ENCODE results near the gene RBFOX2.
A peak's percentile ranks its signal among the peaks of the same experiment; 100 is the strongest.

Gene RBFOX2

DNA sequence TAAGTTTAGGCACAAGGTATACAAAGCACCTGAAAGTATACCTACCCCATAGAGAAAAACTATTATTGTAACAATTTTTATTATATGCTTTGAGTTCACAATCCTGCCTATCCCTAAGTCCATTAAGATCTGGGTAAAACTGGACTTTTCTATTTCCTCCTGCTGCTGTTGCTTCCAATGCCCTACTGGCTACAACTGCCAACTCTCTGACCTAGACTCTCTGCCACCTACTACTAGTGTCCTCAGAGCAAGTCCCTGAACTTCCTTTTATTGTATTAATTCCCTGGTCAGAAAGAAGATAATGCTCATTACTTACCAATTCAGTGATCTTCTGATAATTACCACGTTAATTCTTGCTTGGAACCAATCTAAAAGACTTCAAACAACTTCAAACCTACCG is 70.3 kb downstream of the RBFOX2 start:
- H3K36me3 Mint-ChIP-seq (ENCODE audit: low read depth), result no peaks in the 10 kb centered on the region
- TF ChIP-seq, protein P1, sequence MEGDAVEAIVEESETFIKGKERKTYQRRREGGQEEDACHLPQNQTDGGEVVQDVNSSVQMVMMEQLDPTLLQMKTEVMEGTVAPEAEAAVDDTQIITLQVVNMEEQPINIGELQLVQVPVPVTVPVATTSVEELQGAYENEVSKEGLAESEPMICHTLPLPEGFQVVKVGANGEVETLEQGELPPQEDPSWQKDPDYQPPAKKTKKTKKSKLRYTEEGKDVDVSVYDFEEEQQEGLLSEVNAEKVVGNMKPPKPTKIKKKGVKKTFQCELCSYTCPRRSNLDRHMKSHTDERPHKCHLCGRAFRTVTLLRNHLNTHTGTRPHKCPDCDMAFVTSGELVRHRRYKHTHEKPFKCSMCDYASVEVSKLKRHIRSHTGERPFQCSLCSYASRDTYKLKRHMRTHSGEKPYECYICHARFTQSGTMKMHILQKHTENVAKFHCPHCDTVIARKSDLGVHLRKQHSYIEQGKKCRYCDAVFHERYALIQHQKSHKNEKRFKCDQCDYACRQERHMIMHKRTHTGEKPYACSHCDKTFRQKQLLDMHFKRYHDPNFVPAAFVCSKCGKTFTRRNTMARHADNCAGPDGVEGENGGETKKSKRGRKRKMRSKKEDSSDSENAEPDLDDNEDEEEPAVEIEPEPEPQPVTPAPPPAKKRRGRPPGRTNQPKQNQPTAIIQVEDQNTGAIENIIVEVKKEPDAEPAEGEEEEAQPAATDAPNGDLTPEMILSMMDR (IDR thresholded peaks at IDR 0.05; ENCODE audit: unreplicated experiment in 3 of 3), result no peak
- H3K9me3 Mint-ChIP-seq, result no peaks in the 10 kb centered on the region
- no peak overlapping the region for H3K4me3 Mint-ChIP-seq
- peaks cover 50% of the 10 kb centered on the region for H3K4me1 Mint-ChIP-seq
- H3K27me3 Mint-ChIP-seq (ENCODE audit: low read depth), result no peaks in the 10 kb centered on the region
- peak overlapping the region in 1 of 3 experiments; percentile 16 for H3K27ac Mint-ChIP-seq

DNA sequence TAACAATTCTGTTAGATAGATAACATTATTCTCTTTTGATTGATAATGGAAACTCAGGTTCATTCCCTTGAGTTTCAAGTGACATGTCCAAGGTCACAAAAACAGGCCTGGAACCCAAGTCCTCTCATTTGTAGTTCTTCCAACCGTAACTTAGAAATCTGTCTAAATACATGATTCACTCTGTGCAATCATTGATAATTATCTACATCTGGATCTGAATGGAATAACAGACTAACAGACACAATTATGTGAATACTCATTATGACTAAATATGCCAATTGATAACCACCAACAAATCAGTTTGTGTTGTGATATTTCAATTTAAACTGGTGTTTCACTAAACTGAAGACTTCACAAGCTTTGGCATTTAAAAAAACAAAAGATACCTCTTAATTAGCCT is 71.0 kb downstream of the RBFOX2 start:
- no peaks in the 10 kb centered on the region for H3K9me3 Mint-ChIP-seq
- TF ChIP-seq, protein P1 (IDR thresholded peaks at IDR 0.05; ENCODE audit: unreplicated experiment in 3 of 3), result no peak
- no peaks in the 10 kb centered on the region for H3K27me3 Mint-ChIP-seq (ENCODE audit: low read depth)
- no peak overlapping the region for H3K4me3 Mint-ChIP-seq
- H3K4me1 Mint-ChIP-seq, result peaks cover 43% of the 10 kb centered on the region
- no peaks in the 10 kb centered on the region for H3K36me3 Mint-ChIP-seq (ENCODE audit: low read depth)
- H3K27ac Mint-ChIP-seq, result no peak overlapping the region

DNA sequence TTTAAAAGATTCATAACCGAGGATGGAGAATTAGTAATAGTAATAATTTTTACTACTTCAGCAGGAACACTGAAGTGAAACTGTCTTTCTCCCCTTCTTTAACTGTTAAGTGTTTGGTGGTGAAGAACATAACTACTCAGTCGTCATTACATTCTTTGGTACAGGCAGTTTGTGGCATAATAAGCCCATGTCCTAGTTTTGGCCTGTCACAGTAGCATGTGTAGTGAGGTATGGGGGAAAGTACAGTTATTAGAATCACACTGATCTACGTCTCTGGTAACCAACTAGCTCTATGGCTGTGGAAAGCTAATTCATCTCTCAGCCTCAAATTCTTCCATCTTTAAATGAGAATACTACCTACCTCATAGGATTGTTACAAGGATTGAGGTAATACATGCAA is 71.8 kb downstream of the RBFOX2 start:
- H3K36me3 Mint-ChIP-seq (ENCODE audit: low read depth), result no peaks in the 10 kb centered on the region
- no peak overlapping the region for H3K4me3 Mint-ChIP-seq
- H3K9me3 Mint-ChIP-seq, result no peaks in the 10 kb centered on the region
- H3K4me1 Mint-ChIP-seq, result peaks cover 36% of the 10 kb centered on the region
- no peak overlapping the region for H3K27ac Mint-ChIP-seq
- TF ChIP-seq, protein P1 (IDR thresholded peaks at IDR 0.05; ENCODE audit: unreplicated experiment in 3 of 3), result no peak
- no peaks in the 10 kb centered on the region for H3K27me3 Mint-ChIP-seq (ENCODE audit: low read depth)

DNA sequence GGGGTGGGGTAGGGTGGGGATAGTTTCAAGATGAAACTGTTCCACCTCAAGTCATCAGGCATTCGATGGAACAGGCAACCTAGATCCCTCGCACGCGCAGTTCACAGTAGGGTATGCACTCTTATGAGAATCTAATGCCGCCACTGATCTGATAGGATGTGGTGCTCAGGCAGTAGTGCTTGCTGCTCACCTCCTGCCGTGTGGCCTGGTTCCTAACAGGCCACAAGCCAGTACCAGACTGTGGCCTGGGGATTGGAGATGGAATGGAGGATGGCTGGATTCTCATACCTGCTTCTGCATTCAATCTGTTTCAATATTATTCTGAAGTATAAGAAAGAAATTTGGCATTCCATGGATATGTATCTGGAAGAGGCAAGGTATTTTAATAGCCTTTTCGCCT is 73.1 kb downstream of the RBFOX2 start:
- no peaks in the 10 kb centered on the region for H3K27me3 Mint-ChIP-seq (ENCODE audit: low read depth)
- peaks cover 25% of the 10 kb centered on the region for H3K4me1 Mint-ChIP-seq
- peaks cover 4% of the 10 kb centered on the region for H3K36me3 Mint-ChIP-seq (ENCODE audit: low read depth)
- no peaks in the 10 kb centered on the region for H3K9me3 Mint-ChIP-seq
- no peak overlapping the region for H3K27ac Mint-ChIP-seq
- TF ChIP-seq, protein P1 (IDR thresholded peaks at IDR 0.05; ENCODE audit: unreplicated experiment in 3 of 3), result no peak
- no peak overlapping the region for H3K4me3 Mint-ChIP-seq

DNA sequence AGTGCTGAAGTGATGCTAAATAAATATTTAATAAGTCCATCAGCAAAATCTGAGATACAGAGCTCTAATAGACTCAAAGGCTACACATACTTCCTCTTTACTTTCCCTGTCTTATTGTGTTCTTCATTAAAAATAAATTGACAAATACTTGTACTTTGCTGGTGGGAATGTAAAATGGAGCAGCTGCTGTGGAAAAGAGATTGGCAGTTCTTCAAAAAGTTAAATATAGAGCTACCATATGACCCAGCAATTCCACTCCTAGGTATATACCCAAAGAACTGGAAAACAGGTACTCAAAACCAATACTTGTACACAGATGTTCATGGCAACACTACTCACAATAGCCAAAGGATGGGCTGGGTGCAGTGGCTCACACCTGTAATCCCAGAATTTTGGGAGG is 76.0 kb downstream of the RBFOX2 start:
- no peaks in the 10 kb centered on the region for H3K27me3 Mint-ChIP-seq (ENCODE audit: low read depth)
- no peak overlapping the region for H3K27ac Mint-ChIP-seq
- peaks cover 8% of the 10 kb centered on the region for H3K36me3 Mint-ChIP-seq (ENCODE audit: low read depth)
- TF ChIP-seq, protein P1 (IDR thresholded peaks at IDR 0.05; ENCODE audit: unreplicated experiment in 3 of 3), result no peak
- H3K9me3 Mint-ChIP-seq, result no peaks in the 10 kb centered on the region
- no peak overlapping the region for H3K4me3 Mint-ChIP-seq
- H3K4me1 Mint-ChIP-seq, result peaks cover 7% of the 10 kb centered on the region

DNA sequence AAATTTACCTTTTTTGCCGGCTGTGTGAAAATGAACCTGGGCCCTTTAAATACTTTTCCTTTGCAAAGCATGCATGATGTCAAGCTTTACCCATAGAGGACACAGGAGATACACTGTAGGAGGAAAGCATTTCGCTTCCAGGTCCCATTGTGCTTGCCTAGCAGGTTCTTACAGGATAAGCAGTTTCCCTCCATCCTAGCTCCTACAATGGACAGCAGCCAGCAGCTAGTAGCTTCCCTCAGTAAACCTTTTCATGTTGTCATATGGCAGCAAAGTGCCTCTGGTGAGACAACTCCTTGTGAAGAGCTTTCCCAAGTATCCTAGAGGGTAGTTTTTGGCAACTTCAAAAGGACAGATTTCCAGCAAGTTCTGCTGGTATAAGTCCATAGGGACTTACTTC is 78.4 kb downstream of the RBFOX2 start:
- peaks cover 8% of the 10 kb centered on the region for H3K36me3 Mint-ChIP-seq (ENCODE audit: low read depth)
- TF ChIP-seq, protein P1 (IDR thresholded peaks at IDR 0.05; ENCODE audit: unreplicated experiment in 3 of 3), result no peak
- no peaks in the 10 kb centered on the region for H3K9me3 Mint-ChIP-seq
- no peak overlapping the region for H3K27ac Mint-ChIP-seq
- H3K4me1 Mint-ChIP-seq, result peaks cover 7% of the 10 kb centered on the region
- H3K4me3 Mint-ChIP-seq, result no peak overlapping the region
- no peaks in the 10 kb centered on the region for H3K27me3 Mint-ChIP-seq (ENCODE audit: low read depth)

Data from nephron (organoid).